H1 (cell line): ENCODE measurements around the gene ANKRD31. TPM values are rescaled to one million over a fixed set of nuclear protein-coding genes. Genes with fewer than 3 reads are reported as not detected.

ENCODE experiments used
- ATF3 ChIP-seq: IDR thresholded peaks from 2 replicates; pipeline ENCODE4 v1.6.1; 2011; ENCODE audit warnings: low read depth, mild to moderate bottlenecking, low read length; ENCODE audit not compliant: insufficient read depth
- BCL11A ChIP-seq, 2 experiments: IDR thresholded peaks; one replicate each; pipeline ENCODE4 v1.6.1; 2011; ENCODE audit warnings: low read depth in 2 of 2, low read length in 2 of 2, mild to moderate bottlenecking in 2 of 2
- CEBPB ChIP-seq: IDR thresholded peaks from 2 replicates; pipeline ENCODE4 v1.6.1; 2012; ENCODE audit warnings: low read depth, low read length
- CHD7 ChIP-seq: fragments of 300-600 bp; sonication (generic); IDR thresholded peaks from 2 replicates; pipeline ENCODE4 v1.7.1; 2012; ENCODE audit warnings: low read length, moderate library complexity, mild to moderate bottlenecking, inconsistent platforms; ENCODE audit not compliant: insufficient replicate concordance
- CREB1 ChIP-seq: IDR thresholded peaks from 2 replicates; pipeline ENCODE4 v1.6.1; 2012; ENCODE audit warnings: inconsistent platforms
- KDM4A ChIP-seq: IDR thresholded peaks from one replicate; pipeline ENCODE4 v1.7.1; 2012; ENCODE audit warnings: low read depth, mild to moderate bottlenecking, moderate library complexity, low read length, inconsistent platforms; ENCODE audit not compliant: severe bottlenecking
- RBBP5 ChIP-seq: IDR thresholded peaks from 2 replicates; pipeline ENCODE4 v1.7.1; 2012; ENCODE audit warnings: low read depth, mild to moderate bottlenecking, inconsistent platforms, low read length, moderate library complexity, borderline replicate concordance
- RXRA ChIP-seq: IDR thresholded peaks from 2 replicates; pipeline ENCODE4 v1.6.1; 2011; ENCODE audit warnings: low read depth, mild to moderate bottlenecking, low read length, moderate library complexity; ENCODE audit not compliant: insufficient read depth
- SRF ChIP-seq: IDR thresholded peaks from 2 replicates; pipeline ENCODE4 v1.6.1; 2011; ENCODE audit warnings: mild to moderate bottlenecking, low read depth, low read length, moderate library complexity
- ZNF274 ChIP-seq: IDR thresholded peaks from 2 replicates; pipeline ENCODE4 v1.7.0; 2012; ENCODE audit warnings: low read length, borderline replicate concordance; ENCODE audit errors: extremely low read depth
- polyA plus RNA-seq, 7 experiments: library from polyadenylated mRNA; depleted of rRNA in 3 of 7; stranded (reverse) in 5 of 7; unstranded in 2 of 7; fragments of >200 nt in 5 of 7; fragments of 200-250 nt in 2 of 7; gene quantifications; 1 replicate in 5 of 7; 2 replicates in 1 of 7; 4 replicates in 1 of 7; pipeline versions ENCODE4 v1.2.1 to v1.2.3, GENCODE V29; 2011 to 2013; ENCODE audit warnings: missing spikeins in 2 of 7, mixed read lengths in 2 of 7
- total RNA-seq: library from RNA; stranded (reverse); fragmentation: NEBNext Ultra II Directional; extraction: Animal tissue kit (Norgen Biotek cat#: 25700); gene quantifications from 2 replicates; pipeline ENCODE4 v1.2.1, GENCODE V29; 2021

The ANKRD31 gene
- total and polyA plus RNA-seq, 2 of the 8 experiments (the other 6 are each of a cell fraction or from before 2014, with no cell fraction given): 0.05 to 0.06 TPM

GRCh38 chr5:75130818-75131349, 105.8 kb downstream of the ANKRD31 start (continued):
- TF ChIP-seq CHD7: no peak
- no peak for TF ChIP-seq KDM4A
- no peak for TF ChIP-seq ZNF274
- no peak for TF ChIP-seq ATF3
- no peak for TF ChIP-seq RBBP5
- TF ChIP-seq BCL11A (IDR thresholded peaks at IDR 0.05; ENCODE audit: low read depth in 2 of 2, low read length in 2 of 2): no peak
- TF ChIP-seq RXRA: no peak
- no peak for TF ChIP-seq CREB1
- TF ChIP-seq CEBPB: no peak
- TF ChIP-seq SRF: no peak
